Measurements from ENCODE around the gene MLST8.

- TF ChIP-seq CTCF (IDR thresholded peaks at IDR 0.05; ENCODE audit: low read length), result no peak
- TF ChIP-seq EZH2phosphoT487 (IDR thresholded peaks at IDR 0.05; ENCODE audit: low read length), result no peak
These were observed 2.6 kb downstream of the MLST8 start for GRCh38 chr16:2207872-2208271.
